Activated CD4-positive, alpha-beta T cell treated with anti-CD3 and anti-CD28 coated beads, Interleukin-2, amount 10 ng/mL, durations not matched to agents 7 days and 5 days (primary cell): ENCODE measurements around the gene RFX1. TPM values are rescaled to one million over a fixed set of nuclear protein-coding genes. Genes with fewer than 3 reads are reported as not detected.

ENCODE experiments used
- CTCF ChIA-PET: fragments of 350-600 bp; sonication (Branson Sonifier 250); formaldehyde crosslinking; loops from one replicate; lab custom pipeline; 2021; ENCODE audit warnings: antibody characterized with exemption; lab: Charles Lee
- POLR2A ChIA-PET: fragments of 350-600 bp; sonication (Branson Sonifier 250); formaldehyde crosslinking; loops from one replicate; lab custom pipeline; 2021; ENCODE audit warnings: antibody characterized with exemption; lab: Charles Lee
- DNase-seq: peaks from one replicate; pipeline ENCODE4 v3.0.0-alpha.2; 2020
- H3K27ac Mint-ChIP-seq: one replicate; pipeline ENCODE4 v1.8.0; 2021; ENCODE audit warnings: mild to moderate bottlenecking, moderate library complexity, mixed read lengths
- H3K27me3 Mint-ChIP-seq: one replicate; pipeline ENCODE4 v1.8.0; 2021; ENCODE audit warnings: mixed read lengths
- H3K36me3 Mint-ChIP-seq: one replicate; pipeline ENCODE4 v1.8.0; 2021; ENCODE audit warnings: low read depth, mixed read lengths
- H3K4me1 Mint-ChIP-seq: one replicate; pipeline ENCODE4 v1.8.0; 2021; ENCODE audit warnings: mixed read lengths
- H3K4me3 Mint-ChIP-seq: one replicate; pipeline ENCODE4 v1.8.0; 2021; ENCODE audit warnings: mild to moderate bottlenecking, moderate library complexity, mixed read lengths
- H3K9me3 Mint-ChIP-seq: one replicate; pipeline ENCODE4 v1.8.0; 2021; ENCODE audit warnings: mixed read lengths
- total RNA-seq, 2 experiments: library from RNA; stranded (reverse); gene quantifications; one replicate each; pipeline ENCODE4 v1.2.3, GENCODE V29; 2021

The RFX1 gene
- total RNA-seq, 2 experiments from 2014 or later: 19.1 to 19.9 TPM

- Mint-ChIP-seq H3K9me3 (no peaks in the 10 kb centered on the region), H3K4me1 (no peaks in the 10 kb centered on the region), H3K36me3 (peaks cover 20% of the 10 kb centered on the region), H3K27ac (no peak overlapping the region), H3K4me3 (no peak overlapping the region), H3K27me3 (no peaks in the 10 kb centered on the region)
- ChIA-PET CTCF (interaction anchor here (0.6 to 1.7 kb wide), 4 partner anchors 10 to 400 kb away, joined by 3 to 4 read pairs (median 3); partner anchors contain the start of gene DCAF15), POLR2A (no interaction called here)
- DNase-seq: no peak
These were observed 44.1 kb downstream of the RFX1 start for GRCh38 chr19:13961826-13962698.

GRCh38 chr19:13960863-13961784, 45.0 kb downstream of the RFX1 start:
- Mint-ChIP-seq H3K9me3 (no peaks in the 10 kb centered on the region), H3K27me3 (no peaks in the 10 kb centered on the region), H3K36me3 (peaks cover 27% of the 10 kb centered on the region), H3K4me1 (no peaks in the 10 kb centered on the region), H3K27ac (no peak overlapping the region), H3K4me3 (no peak overlapping the region)
- ChIA-PET CTCF (interaction anchor here (0.6 to 1.7 kb wide), 6 partner anchors 9 to 401 kb away, joined by 3 to 5 read pairs (median 4); partner anchors contain the start of genes DCAF15 and IL27RA), POLR2A (no interaction called here)
- DNase-seq: no peak

GRCh38 chr19:13959962-13960862, 45.9 kb downstream of the RFX1 start:
- Mint-ChIP-seq H3K27ac (no peak overlapping the region), H3K4me1 (no peaks in the 10 kb centered on the region), H3K9me3 (no peaks in the 10 kb centered on the region), H3K36me3 (peaks cover 32% of the 10 kb centered on the region), H3K27me3 (no peaks in the 10 kb centered on the region), H3K4me3 (no peak overlapping the region)
- CTCF ChIA-PET: interaction anchor here (0.5 to 1.3 kb wide), 8 partner anchors 10 to 496 kb away, joined by 3 to 5 read pairs (median 3); partner anchors contain the start of gene IL27RA
- peak; percentile 33 for DNase-seq
- POLR2A ChIA-PET: no interaction called here

GRCh38 chr19:13959141-13959961, 46.8 kb downstream of the RFX1 start:
- H3K4me1 Mint-ChIP-seq: peaks cover 2% of the 10 kb centered on the region
- H3K36me3 Mint-ChIP-seq: peaks cover 29% of the 10 kb centered on the region
- H3K27ac Mint-ChIP-seq: no peak overlapping the region
- no peaks in the 10 kb centered on the region for H3K9me3 Mint-ChIP-seq
- ChIA-PET POLR2A (no interaction called here), CTCF (interaction anchor here (0.6 to 1.0 kb wide), 3 partner anchors 13 to 93 kb away, joined by 3 read pairs; no protein-coding TSS in a partner anchor)
- no peaks in the 10 kb centered on the region for H3K27me3 Mint-ChIP-seq
- no peak overlapping the region for H3K4me3 Mint-ChIP-seq
- DNase-seq: no peak

GRCh38 chr19:13958043-13958442, 48.1 kb downstream of the RFX1 start:
- Mint-ChIP-seq H3K9me3 (no peaks in the 10 kb centered on the region), H3K4me1 (peaks cover 14% of the 10 kb centered on the region), H3K27me3 (no peaks in the 10 kb centered on the region), H3K4me3 (no peak overlapping the region), H3K36me3 (peaks cover 29% of the 10 kb centered on the region), H3K27ac (no peak overlapping the region)
- POLR2A ChIA-PET: no interaction called here
- CTCF ChIA-PET: interaction anchor here (0.8 kb wide), 1 partner anchor 30 kb away, joined by 3 read pairs; no protein-coding TSS in a partner anchor
- DNase-seq: no peak

- POLR2A ChIA-PET: no interaction called here
- H3K36me3 Mint-ChIP-seq: peaks cover 29% of the 10 kb centered on the region
- no peak for DNase-seq
- no peak overlapping the region for H3K4me3 Mint-ChIP-seq
- peaks cover 14% of the 10 kb centered on the region for H3K4me1 Mint-ChIP-seq
- H3K27ac Mint-ChIP-seq: no peak overlapping the region
- CTCF ChIA-PET: interaction anchor here (1.1 to 1.2 kb wide), 2 partner anchors 33 to 125 kb away, joined by 3 read pairs; no protein-coding TSS in a partner anchor
- no peaks in the 10 kb centered on the region for H3K9me3 Mint-ChIP-seq
- no peaks in the 10 kb centered on the region for H3K27me3 Mint-ChIP-seq
These were observed 49.1 kb downstream of the RFX1 start for GRCh38 chr19:13957051-13957450.

- no peak overlapping the region for H3K27ac Mint-ChIP-seq
- peaks cover 26% of the 10 kb centered on the region for H3K36me3 Mint-ChIP-seq
- ChIA-PET POLR2A (interaction anchor here (0.7 kb wide), 1 partner anchor 49 kb away, joined by 5 read pairs; no protein-coding TSS in a partner anchor), CTCF (interaction anchor here (0.5 to 1.2 kb wide), 3 partner anchors 34 to 193 kb away, joined by 3 to 5 read pairs (median 3); no protein-coding TSS in a partner anchor)
- peaks cover 20% of the 10 kb centered on the region for H3K4me1 Mint-ChIP-seq
- no peak for DNase-seq
- no peaks in the 10 kb centered on the region for H3K27me3 Mint-ChIP-seq
- no peak overlapping the region for H3K4me3 Mint-ChIP-seq
- H3K9me3 Mint-ChIP-seq: no peaks in the 10 kb centered on the region
These were observed 49.8 kb downstream of the RFX1 start for GRCh38 chr19:13956365-13956744.

GRCh38 chr19:13955662-13956364, 50.3 kb downstream of the RFX1 start:
- ChIA-PET POLR2A (interaction anchor here (0.7 kb wide), 1 partner anchor 50 kb away, joined by 5 read pairs; no protein-coding TSS in a partner anchor), CTCF (interaction anchor here (0.7 to 1.2 kb wide), 3 partner anchors 34 to 126 kb away, joined by 3 read pairs; no protein-coding TSS in a partner anchor)
- Mint-ChIP-seq H3K4me1 (peaks cover 20% of the 10 kb centered on the region), H3K27me3 (no peaks in the 10 kb centered on the region), H3K9me3 (no peaks in the 10 kb centered on the region), H3K36me3 (peaks cover 24% of the 10 kb centered on the region), H3K27ac (no peak overlapping the region), H3K4me3 (no peak overlapping the region)
- no peak for DNase-seq

- Mint-ChIP-seq H3K9me3 (no peaks in the 10 kb centered on the region), H3K27me3 (no peaks in the 10 kb centered on the region), H3K4me3 (peak overlapping the region; percentile 98), H3K36me3 (peaks cover 19% of the 10 kb centered on the region), H3K4me1 (peaks cover 20% of the 10 kb centered on the region), H3K27ac (no peak overlapping the region)
- POLR2A ChIA-PET: interaction anchor here (0.7 kb wide), 1 partner anchor 182 kb away, joined by 3 read pairs; the partner anchor contains the start of gene ASF1B
- CTCF ChIA-PET: interaction anchor here (1.1 to 1.7 kb wide), 2 partner anchors 21 to 118 kb away, joined by 3 to 4 read pairs; partner anchors contain the start of gene MISP3
- no peak for DNase-seq
These were observed 51.9 kb downstream of the RFX1 start for GRCh38 chr19:13954185-13954584.

GRCh38 chr19:13952931-13953531, 53.1 kb downstream of the RFX1 start:
- no peaks in the 10 kb centered on the region for H3K9me3 Mint-ChIP-seq
- peaks cover 20% of the 10 kb centered on the region for H3K4me1 Mint-ChIP-seq
- POLR2A ChIA-PET: no interaction called here
- no peaks in the 10 kb centered on the region for H3K27me3 Mint-ChIP-seq
- H3K4me3 Mint-ChIP-seq: peak overlapping the region; percentile 98
- peak overlapping the region; percentile 88 for H3K27ac Mint-ChIP-seq
- no peak for DNase-seq
- peaks cover 16% of the 10 kb centered on the region for H3K36me3 Mint-ChIP-seq
- CTCF ChIA-PET: interaction anchor here (0.6 to 2.3 kb wide), 8 partner anchors 9 to 141 kb away, joined by 3 to 7 read pairs (median 4); partner anchors contain the start of genes IL27RA and MISP3
